ENCODE results near the gene KCNE3.

- no peak for TF ChIP-seq PRDM10 (CRISPR knock-in tag; IDR thresholded peaks at IDR 0.05; ENCODE audit: low read depth)
- TF ChIP-seq SP4 (CRISPR knock-in tag; IDR thresholded peaks at IDR 0.05) = no peak
- TF ChIP-seq TBL1XR1 (IDR thresholded peaks at IDR 0.05; ENCODE audit: borderline replicate concordance, low read length, partially characterized antibody) = no peak
- no peak for TF ChIP-seq ATF6 (CRISPR knock-in tag; conservative IDR thresholded peaks at IDR 0.05)
- no peak for TF ChIP-seq ZMYM2 (CRISPR knock-in tag; IDR thresholded peaks at IDR 0.05)
Observed at GRCh38 chr11:74465291-74465708, 2.0 kb downstream of the KCNE3 start.

Measured in HepG2 (cell line).